GM04504 (cell line): ENCODE measurements around the gene CNRIP1.

ENCODE experiments used
- DNase-seq: peaks from one replicate; pipeline ENCODE4 v3.0.0-alpha.2; 2012; ENCODE audit warnings: low read depth

CNRIP1 gene

GRCh38 chr2:68251187-68251854 is 68.4 kb downstream of the CNRIP1 start:
- DNase-seq: peak; percentile 42

- DNase-seq: no peak
Measured at GRCh38 chr2:68250652-68251186, 69.0 kb downstream of the CNRIP1 start.

GRCh38 chr2:68250196-68250595 is 69.6 kb downstream of the CNRIP1 start:
- no peak for DNase-seq

- no peak for DNase-seq
Measured at GRCh38 chr2:68248806-68249205, 70.9 kb downstream of the CNRIP1 start.

GRCh38 chr2:68248361-68248760 is 71.4 kb downstream of the CNRIP1 start:
- DNase-seq: no peak

- DNase-seq: no peak
Measured at GRCh38 chr2:68246396-68246795, 73.4 kb downstream of the CNRIP1 start.

GRCh38 chr2:68245672-68246071 is 74.1 kb downstream of the CNRIP1 start:
- no peak for DNase-seq

- DNase-seq: no peak
Measured at GRCh38 chr2:68245066-68245465, 74.7 kb downstream of the CNRIP1 start.

GRCh38 chr2:68244456-68244855 is 75.3 kb downstream of the CNRIP1 start:
- no peak for DNase-seq
